Measurements from ENCODE around the gene XPO6.
"Not testable (repeated sequence)": the region's sequence is repeated elsewhere in the genome, so short reads cannot be mapped to it uniquely, and the experiment has no call there.

The XPO6 gene

GRCh38 chr16:28211758-28212531 lies at the start of gene XPO6:
XPO6 (minus strand) TSS chr16:28211965; CDS start chr16:28211368, 597 bp downstream.
- peak; percentile 90 to 96 for DNase-seq

- no peak for DNase-seq
Measured at GRCh38 chr16:28260193-28260592, 48.4 kb upstream of the XPO6 start.

DNA sequence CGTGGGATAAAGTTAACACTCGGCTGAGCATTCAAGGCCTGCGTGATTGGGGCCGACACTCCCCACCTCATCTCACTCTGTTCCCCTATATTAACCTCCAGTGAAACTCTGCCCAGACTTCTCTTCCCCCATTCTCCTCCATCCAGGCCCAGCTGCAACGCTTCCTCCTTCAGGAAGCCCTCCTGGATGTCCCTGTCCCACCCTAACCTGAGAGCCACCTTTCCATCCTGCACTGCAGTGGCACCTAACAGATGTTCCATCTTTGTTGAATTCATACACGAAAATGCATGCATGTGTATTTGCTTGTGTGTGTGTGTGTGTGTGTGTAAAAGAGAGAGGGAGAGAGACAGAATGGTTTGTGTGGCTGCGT lies 48.0 kb upstream of the XPO6 start:
- no peak for DNase-seq

GRCh38 chr16:28259091-28259780 lies 47.5 kb upstream of the XPO6 start:
- DNase-seq = no peak

DNA sequence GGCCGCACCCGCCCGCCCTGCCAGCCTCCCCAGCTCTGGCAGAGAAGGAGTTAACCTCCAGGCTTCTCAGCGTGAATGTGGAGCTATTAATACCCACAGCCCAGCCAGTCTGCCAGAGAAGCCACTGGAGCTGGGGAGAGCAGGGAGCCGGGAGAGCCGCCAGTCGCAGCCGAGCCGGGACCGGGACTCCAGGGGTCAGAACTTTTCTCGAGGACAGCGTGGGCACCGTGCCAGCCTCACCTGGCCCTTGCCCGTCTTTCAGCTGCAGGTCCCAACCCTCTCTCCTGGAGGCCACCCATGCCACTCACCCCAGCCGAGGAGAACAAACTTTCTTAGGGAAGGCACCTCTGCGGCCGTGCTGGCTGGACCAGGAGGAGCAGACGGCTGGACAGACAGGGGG lies 46.8 kb upstream of the XPO6 start:
- DNase-seq = no peak

GRCh38 chr16:28257256-28257655 lies 45.5 kb upstream of the XPO6 start:
- DNase-seq = no peak

- no peak for DNase-seq
Measured at GRCh38 chr16:28255838-28256237, 44.1 kb upstream of the XPO6 start.

GRCh38 chr16:28254158-28254557 lies 42.4 kb upstream of the XPO6 start:
- DNase-seq = no peak

- DNase-seq = no peak
Measured at GRCh38 chr16:28250999-28251398, 39.2 kb upstream of the XPO6 start.

DNA sequence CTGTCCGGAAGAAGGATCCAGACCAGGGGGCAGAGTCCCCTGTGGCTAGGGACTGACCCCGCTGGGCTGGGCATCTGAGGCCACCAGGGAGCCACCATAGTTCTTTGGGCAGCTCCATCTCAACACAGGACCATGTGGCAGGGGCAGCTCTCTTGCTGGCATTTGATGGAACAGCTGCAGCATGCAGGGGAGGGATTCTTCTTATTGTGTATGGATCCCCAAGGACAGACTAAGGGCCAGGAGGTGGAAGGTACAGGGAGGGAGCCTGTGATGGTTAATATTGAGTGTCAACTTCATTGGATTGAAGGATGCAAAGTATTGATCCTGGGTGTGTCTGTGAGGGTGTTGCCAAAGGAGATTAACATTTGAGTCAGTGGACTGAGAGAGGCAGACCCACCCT lies 37.7 kb upstream of the XPO6 start:
- not testable (repeated sequence) for DNase-seq

DNA sequence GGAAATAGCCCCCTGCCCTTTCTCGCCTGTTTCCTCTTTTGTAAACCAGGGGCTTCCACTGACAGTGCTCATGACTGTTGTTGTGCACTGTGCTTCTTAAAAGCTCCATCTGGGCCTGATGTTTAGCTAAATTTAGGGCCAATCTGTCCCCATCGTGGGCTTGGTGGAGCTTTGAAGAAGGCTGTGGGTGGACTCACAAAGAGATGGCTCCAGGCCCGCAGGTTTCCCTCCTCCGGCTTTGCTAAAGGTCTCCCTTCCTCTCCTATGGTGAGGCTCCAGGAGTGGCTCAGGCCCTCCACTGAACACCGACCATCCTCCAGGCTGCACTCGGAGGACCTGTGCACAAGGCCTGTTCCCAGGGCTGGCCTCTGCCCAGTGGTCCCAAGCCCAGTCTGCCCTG lies 30.2 kb upstream of the XPO6 start:
- DNase-seq = no peak

GRCh38 chr16:28237754-28238357 lies 26.1 kb upstream of the XPO6 start:
- no peak for DNase-seq

- no peak for DNase-seq
Measured at GRCh38 chr16:28231763-28232162, 20.0 kb upstream of the XPO6 start.

DNA sequence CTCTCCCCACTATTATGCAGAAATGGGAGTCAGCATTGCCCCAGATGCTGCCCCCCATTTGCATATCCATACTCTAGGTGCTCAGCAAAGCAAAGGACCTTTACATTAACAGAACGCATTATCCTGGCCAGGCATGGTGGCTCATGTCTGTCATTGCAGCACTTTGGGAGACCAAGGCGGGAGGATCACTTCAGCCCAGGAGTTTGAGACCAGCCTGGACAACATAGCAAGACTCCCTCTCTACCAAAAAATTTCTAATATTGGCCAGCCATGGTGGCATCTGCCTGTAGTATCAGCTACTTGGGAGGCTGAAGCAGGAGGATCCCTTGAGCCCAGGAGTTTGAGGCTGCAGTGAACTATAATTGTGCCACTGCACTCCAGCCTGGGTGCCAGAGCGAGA lies 12.1 kb upstream of the XPO6 start:
- DNase-seq = not testable (repeated sequence)

DNA sequence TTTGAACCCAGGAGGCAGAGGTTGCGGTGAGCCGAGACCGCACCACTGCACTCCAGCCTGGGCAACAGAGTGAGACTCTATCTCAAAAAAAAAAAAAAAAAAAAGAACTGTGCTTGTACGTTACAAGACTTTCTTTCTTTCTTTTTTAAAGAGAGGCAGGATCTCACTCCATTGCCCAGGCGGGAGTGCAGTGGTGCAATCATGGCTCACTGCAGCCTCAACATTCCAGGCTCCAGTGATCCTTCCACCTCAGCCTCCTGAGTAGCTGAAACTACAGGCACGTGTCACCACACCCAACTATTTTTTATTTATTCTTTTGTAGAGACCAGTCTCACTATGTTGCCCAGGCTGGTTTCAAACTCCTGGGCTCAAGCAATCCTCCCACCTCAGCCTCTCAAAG lies 8.0 kb upstream of the XPO6 start:
- DNase-seq = not testable (repeated sequence)

DNA sequence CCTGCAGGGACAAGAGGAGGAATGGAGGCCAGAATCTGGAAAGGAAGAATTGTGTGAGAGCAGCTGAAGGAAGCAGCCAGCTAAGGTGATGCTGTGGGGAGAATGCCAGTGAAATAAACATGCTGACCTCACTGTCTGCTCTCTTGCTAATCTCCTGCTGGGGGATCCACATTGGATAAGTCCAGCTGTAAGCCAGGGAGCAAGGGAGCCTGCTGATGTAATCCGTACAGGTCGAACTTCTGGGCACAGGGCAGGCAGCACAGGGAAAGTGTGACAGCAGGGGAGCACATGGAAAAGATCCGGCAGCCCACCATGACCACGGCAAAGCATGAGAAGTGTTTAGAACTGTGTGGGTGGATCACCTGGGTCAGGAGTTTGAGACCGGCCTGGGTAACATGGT lies 7.5 kb upstream of the XPO6 start:
- DNase-seq = no peak

DNA sequence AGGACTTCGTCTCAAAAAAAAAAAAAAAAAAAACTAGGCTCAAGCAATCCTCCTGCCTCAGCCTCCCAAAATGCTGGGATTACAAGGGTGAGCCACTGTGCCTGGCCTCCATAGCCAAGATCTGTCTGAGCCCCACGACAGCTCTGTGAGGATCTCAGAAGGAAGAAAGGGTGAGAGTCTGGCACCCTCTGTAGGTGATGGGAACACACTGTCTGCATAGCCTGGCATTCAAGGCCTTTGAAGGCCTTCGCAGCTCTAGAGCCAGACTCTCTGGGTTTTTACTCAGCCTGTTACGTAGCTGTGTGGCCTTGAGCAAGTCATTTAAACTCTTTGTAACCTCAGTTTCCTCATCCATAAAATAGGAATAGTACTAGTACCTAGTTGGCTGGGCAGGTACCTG lies 6.3 kb upstream of the XPO6 start:
- no peak for DNase-seq

DNA sequence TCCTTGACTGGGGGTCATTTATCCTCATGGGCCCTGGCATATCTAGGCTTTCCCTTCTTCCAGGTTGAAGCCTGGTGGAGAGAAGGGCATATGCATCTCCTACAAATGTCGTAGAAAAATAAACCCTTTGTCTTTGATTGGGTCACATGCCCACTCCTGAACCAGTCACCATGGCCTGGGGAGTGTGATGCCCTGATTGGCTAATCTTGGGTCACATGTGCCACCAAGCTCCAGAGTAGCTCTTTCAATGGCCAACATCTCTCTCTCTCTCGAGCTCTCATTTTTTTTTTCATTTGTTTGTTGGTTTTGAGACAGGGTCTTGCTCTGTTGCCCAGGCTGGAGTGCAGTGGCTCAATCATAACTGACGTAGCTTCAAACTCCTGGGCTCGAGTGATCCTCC lies 5.6 kb upstream of the XPO6 start:
- DNase-seq = no peak

GRCh38 chr16:28213396-28213795 lies 1.6 kb upstream of the XPO6 start:
- DNase-seq = no peak

GRCh38 chr16:28212532-28212873 lies 738 bp upstream of the XPO6 start:
- no peak for DNase-seq

- DNase-seq = peak; percentile 48 to 79
Measured at GRCh38 chr16:28210979-28211588, 681 bp downstream of the XPO6 start.

DNA sequence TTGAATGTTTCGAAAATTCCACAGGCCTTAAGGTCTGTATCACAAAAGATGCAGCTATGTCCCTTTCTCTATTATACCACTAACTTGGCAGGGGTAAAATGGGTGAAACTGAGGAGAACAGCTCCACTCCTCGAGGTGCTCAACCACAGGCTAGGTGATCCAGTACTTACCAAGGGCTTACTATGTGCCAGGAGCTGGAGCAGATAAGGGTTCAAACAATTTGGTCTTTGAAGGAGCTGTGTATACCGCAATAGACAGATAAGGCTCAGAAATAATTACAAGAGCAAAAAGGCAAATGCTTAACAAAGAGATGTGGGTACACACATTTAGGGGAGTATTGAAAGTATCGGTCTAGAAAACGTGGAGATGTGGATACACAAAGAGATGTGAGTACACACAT lies 1.5 kb downstream of the XPO6 start:
- DNase-seq = no peak

- DNase-seq = no peak
Measured at GRCh38 chr16:28208824-28209223, 2.9 kb downstream of the XPO6 start.

- no peak for DNase-seq
Measured at GRCh38 chr16:28208131-28208530, 3.6 kb downstream of the XPO6 start.

Data from NCI-H2081 (cell line).